Measurements from ENCODE around the gene ERMARD. TPM values are rescaled to one million over a fixed set of nuclear protein-coding genes. Genes with fewer than 3 reads are reported as not detected.
A peak's percentile ranks its signal among the peaks of the same experiment; 100 is the strongest.

Gene ERMARD
- total RNA-seq, 1 experiment from 2014 or later, result 13.6 TPM

DNA sequence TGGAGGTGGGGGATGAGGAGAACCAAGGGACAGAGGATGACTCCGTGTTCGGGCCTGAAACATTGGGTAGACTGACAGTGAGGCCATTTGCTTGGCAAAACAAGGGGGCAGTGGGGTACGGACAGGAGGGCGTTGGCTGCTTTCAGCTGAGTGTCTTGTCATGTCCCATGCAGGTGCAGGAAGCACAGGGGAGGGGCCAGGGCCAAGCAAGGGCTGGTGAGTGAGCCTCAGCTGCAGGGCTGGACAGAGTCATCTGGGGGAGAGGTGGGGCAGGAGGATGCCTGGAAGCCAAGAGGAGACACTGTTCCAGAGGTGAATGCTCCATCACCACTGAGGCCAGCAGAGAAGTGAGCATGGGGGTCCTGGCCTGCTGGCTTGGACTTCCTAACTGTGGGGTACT lies 78.4 kb downstream of the ERMARD start:
- no CpG with 5 or more reads among the region's 4 CpGs for whole genome bisulfite sequencing (ENCODE audit: extremely low coverage, insufficient read length, low lambda C conversion rate)

More for the DNA sequence above, 78.4 kb downstream of the ERMARD start:
- peaks cover 7% of the 10 kb centered on the region; the same call in 1 of the 2 replicates for H3K4me1 ChIP-seq (ENCODE audit: insufficient read depth, low read length)
- no peak overlapping the region for H2BK5ac ChIP-seq (ENCODE audit: insufficient read length, low read length)
- no peaks in the 10 kb centered on the region for H3K79me1 ChIP-seq (ENCODE audit: insufficient read depth, low read depth, low read length, poor library complexity, severe bottlenecking)
- H2AK5ac ChIP-seq (ENCODE audit: insufficient read length, low read length), result no peak overlapping the region
- no peaks in the 10 kb centered on the region for H3K79me2 ChIP-seq (ENCODE audit: insufficient read depth, low read length)
- Mint-ChIP-seq H3K9me3 (peaks cover 18 to 19% of the 10 kb centered on the region in 2 experiments), H3K27me3 (ENCODE audit: low read depth) (peaks cover 33% of the 10 kb centered on the region), H3K27ac (no peak overlapping the region), H3K36me3 (ENCODE audit: insufficient read depth in 1 of 3, low read depth in 3 of 3) (peaks cover 4 to 22% (median 13%) of the 10 kb centered on the region in 3 experiments; a peak in 6 of 7 replicates), H3K4me1 (peaks cover 51 to 58% of the 10 kb centered on the region in 2 experiments), H3K4me3 (no peak overlapping the region; a peak in 1 of 5 replicates)
- H2BK20ac ChIP-seq (ENCODE audit: low read depth, low read length, poor library complexity, severe bottlenecking), result no peak overlapping the region
- H3K27me3 ChIP-seq (ENCODE audit: insufficient read depth, low read length), result peaks cover 2% of the 10 kb centered on the region; the same call in 1 of the 2 replicates
- no peak overlapping the region for H3K56ac ChIP-seq (ENCODE audit: insufficient read length, low read depth, low read length)
- H4K8ac ChIP-seq (replicated peaks; ENCODE audit: insufficient read length, low read depth, low read length), result no peak overlapping the region
- no peak overlapping the region for H3K27ac ChIP-seq (ENCODE audit: insufficient read length, low read depth, low read length)
- no peak overlapping the region for H3K9ac ChIP-seq (ENCODE audit: extremely low read depth, insufficient read length, low read length)
- no peak overlapping the region for H3K4ac ChIP-seq (ENCODE audit: low read depth, low read length)
- no peaks in the 10 kb centered on the region for H4K20me1 ChIP-seq (ENCODE audit: control insufficient read depth, insufficient read depth, insufficient read length)
- no peaks in the 10 kb centered on the region for H3K23me2 ChIP-seq (ENCODE audit: insufficient read length, low read depth, low read length, poor library complexity, severe bottlenecking)
- no peak overlapping the region for H3K14ac ChIP-seq (ENCODE audit: insufficient read depth, low read length)
- no peak overlapping the region for H3T11ph ChIP-seq (ENCODE audit: low read length)
- peak; percentile 27 for DNase-seq
- no peak overlapping the region for H3K4me2 ChIP-seq (ENCODE audit: insufficient read depth, insufficient read length, low read length)
- no peak overlapping the region for H3K18ac ChIP-seq (ENCODE audit: insufficient read length, low read depth, low read length)
- no peak overlapping the region for H2BK12ac ChIP-seq (ENCODE audit: insufficient read length, low read depth, low read length)
- H2AFZ ChIP-seq (ENCODE audit: low read length), result no peak overlapping the region
- H2BK15ac ChIP-seq (ENCODE audit: low read depth, low read length), result no peak overlapping the region
- H3K9me3 ChIP-seq (ENCODE audit: control insufficient read depth, low read depth, low read length), result no peaks in the 10 kb centered on the region
- no peak for TF ChIP-seq CTCF (conservative IDR thresholded peaks at IDR 0.05)
- no peak overlapping the region for H3K23ac ChIP-seq (ENCODE audit: insufficient read length, low read depth, low read length)
- no peak overlapping the region for H2BK120ac ChIP-seq (ENCODE audit: low read depth, low read length, poor library complexity, severe bottlenecking)
- no peak overlapping the region for H4K91ac ChIP-seq (ENCODE audit: insufficient read length, low read depth, low read length)
- H4K5ac ChIP-seq (ENCODE audit: insufficient read length, low read depth, low read length), result no peak overlapping the region
